ENCODE results near the gene TRAF5. TPM values are rescaled to one million over a fixed set of nuclear protein-coding genes. Genes with fewer than 3 reads are reported as not detected.

Gene TRAF5
- total RNA-seq, 1 experiment from 2014 or later: 22.2 TPM

GRCh38 chr1:211326528-211327345, at the start of gene TRAF5 (continued):
- no peak for TF ChIP-seq E2F5 (CRISPR knock-in tag; IDR thresholded peaks at IDR 0.05)
- no peak for TF ChIP-seq NFE2L1 (CRISPR knock-in tag; IDR thresholded peaks at IDR 0.05)
- no peak for TF ChIP-seq MYBL2 (CRISPR knock-in tag; IDR thresholded peaks at IDR 0.05)
- no peak for TF ChIP-seq CREB1 (CRISPR knock-in tag; IDR thresholded peaks at IDR 0.05)
- no peak for TF ChIP-seq CREM (CRISPR knock-in tag; IDR thresholded peaks at IDR 0.05)
- no peak for TF ChIP-seq IRF2 (CRISPR knock-in tag; IDR thresholded peaks at IDR 0.05; ENCODE audit: borderline replicate concordance, low read depth)
- TF ChIP-seq USF1 (CRISPR knock-in tag; IDR thresholded peaks at IDR 0.05): no peak
- TF ChIP-seq ZNF416 (CRISPR knock-in tag; IDR thresholded peaks at IDR 0.05): no peak
- no peak for TF ChIP-seq ATF3 (CRISPR knock-in tag; conservative IDR thresholded peaks at IDR 0.05)
- no peak for TF ChIP-seq ZNF512 (CRISPR knock-in tag; IDR thresholded peaks at IDR 0.05; ENCODE audit: borderline replicate concordance)
- TF ChIP-seq TCF7 (CRISPR knock-in tag; IDR thresholded peaks at IDR 0.05; ENCODE audit: low read depth): no peak
- TF ChIP-seq FOXP4 (CRISPR knock-in tag; IDR thresholded peaks at IDR 0.05): no peak
- no peak for TF ChIP-seq AR (CRISPR knock-in tag; IDR thresholded peaks at IDR 0.05)
- no peak for TF ChIP-seq ZNF232 (CRISPR knock-in tag; IDR thresholded peaks at IDR 0.05)
- TF ChIP-seq ZNF425 (CRISPR knock-in tag; conservative IDR thresholded peaks at IDR 0.05): no peak
- TF ChIP-seq GRHL2 (CRISPR knock-in tag; IDR thresholded peaks at IDR 0.05; ENCODE audit: insufficient replicate concordance, severe bottlenecking): no peak
- no peak for TF ChIP-seq CBFB (CRISPR knock-in tag; IDR thresholded peaks at IDR 0.05; ENCODE audit: low read depth)
- TF ChIP-seq OVOL2 (CRISPR knock-in tag; IDR thresholded peaks at IDR 0.05; ENCODE audit: borderline replicate concordance): no peak
- no peak for TF ChIP-seq MXD4 (CRISPR knock-in tag; IDR thresholded peaks at IDR 0.05; ENCODE audit: borderline replicate concordance)
- TF ChIP-seq ZNF263 (CRISPR knock-in tag; IDR thresholded peaks at IDR 0.05; ENCODE audit: low read depth): 0 out of 2 replicates have a peak, but pooled peaks have one; percentile 19
- 0 out of 2 replicates have a peak, but pooled peaks have one; percentile 19 for TF ChIP-seq NR3C1 (CRISPR knock-in tag; conservative IDR thresholded peaks at IDR 0.05; ENCODE audit: low read depth)
- no peak for TF ChIP-seq ATF6 (CRISPR knock-in tag; IDR thresholded peaks at IDR 0.05)
- no peak for TF ChIP-seq ATF2 (CRISPR knock-in tag; IDR thresholded peaks at IDR 0.05; ENCODE audit: borderline replicate concordance, low read depth)
